Measurements from ENCODE around the gene SASH1.

DNA sequence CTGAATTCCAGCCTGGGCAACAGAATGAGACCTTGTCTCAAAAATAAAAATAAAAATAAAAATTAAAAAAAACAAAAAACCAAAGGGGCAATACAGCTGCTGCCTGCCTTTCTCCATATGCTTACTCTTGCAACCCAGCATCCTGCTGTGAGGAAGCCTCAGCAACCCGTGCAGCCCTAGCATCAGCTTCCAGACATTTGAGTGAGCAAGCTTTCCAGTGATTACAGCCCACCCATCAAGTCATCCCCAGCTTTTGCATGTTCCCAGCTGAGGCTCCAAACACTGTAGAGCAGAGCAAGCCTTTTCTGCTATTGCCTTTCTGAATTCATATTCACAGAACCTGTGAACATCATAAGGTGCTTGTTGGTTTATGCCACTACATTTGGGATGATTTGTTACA lies 93.8 kb downstream of the SASH1 start:
- TF ChIP-seq POLR2AphosphoS5 (IDR thresholded peaks at IDR 0.05; ENCODE audit: low read depth, low read length) (no peak), POLR2A (IDR thresholded peaks at IDR 0.05; ENCODE audit: low read depth, low read length) (no peak), TAF1 (IDR thresholded peaks at IDR 0.05; ENCODE audit: borderline replicate concordance, low read depth, low read length) (no peak)
